Measurements from ENCODE around the gene PRIMA1.
A peak's percentile ranks its signal among the peaks of the same experiment; 100 is the strongest.

- TF ChIP-seq CTCF (IDR thresholded peaks at IDR 0.05): peak in 1 of 6 experiments; percentile 8
- TF ChIP-seq POLR2A (IDR thresholded peaks at IDR 0.05): no peak
Observed at GRCh38 chr14:93712079-93712837, 76.0 kb downstream of the PRIMA1 start.

Measured in thyroid gland (tissue), 4 donors.